Measurements from ENCODE around the gene CABP4.
A peak's percentile ranks its signal among the peaks of the same experiment; 100 is the strongest.
"Not testable (repeated sequence)": the region's sequence is repeated elsewhere in the genome, so short reads cannot be mapped to it uniquely, and the experiment has no call there.

Gene CABP4

DNA sequence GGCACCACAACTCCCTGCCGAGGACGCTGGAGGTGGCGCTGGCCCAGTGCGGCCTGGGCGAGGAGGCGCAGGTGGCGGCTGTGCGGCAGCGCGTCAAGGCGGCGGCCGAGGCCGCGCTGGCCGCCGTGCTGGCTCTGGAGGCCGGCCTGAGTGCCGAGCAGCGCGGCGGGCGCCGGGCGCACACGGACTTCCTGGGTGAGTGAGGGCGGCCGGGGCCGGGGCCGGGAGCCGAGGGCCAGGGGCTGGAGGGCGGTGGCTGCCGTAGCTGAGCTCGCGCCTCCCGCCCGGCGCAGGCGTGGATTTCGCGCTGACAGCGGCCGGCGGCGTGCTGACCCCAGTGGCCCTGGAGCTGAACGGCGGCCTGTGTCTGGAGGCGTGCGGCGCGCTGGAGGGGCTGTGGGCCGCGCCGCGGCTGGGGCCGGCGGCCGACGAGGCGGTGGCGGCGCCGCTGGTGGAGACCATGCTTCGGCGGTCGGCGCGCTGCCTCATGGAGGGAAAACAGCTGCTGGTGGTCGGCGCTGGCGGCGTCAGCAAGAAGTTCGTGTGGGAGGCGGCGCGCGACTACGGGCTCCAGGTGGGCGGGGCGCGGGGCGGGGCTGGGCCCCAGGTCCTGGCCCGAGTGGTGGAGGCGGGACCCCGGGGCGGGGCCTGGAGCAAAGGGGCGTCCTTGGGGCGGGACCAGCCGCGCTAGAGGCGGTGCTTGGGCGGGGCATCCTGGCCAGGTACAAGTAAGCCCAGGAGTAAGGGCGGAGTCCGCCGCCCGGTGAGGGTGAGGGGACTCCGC lies 34.3 kb upstream of the CABP4 start:
- DNase-seq = peak; percentile 88
- in situ Hi-C loops (cut with HindIII; ENCODE audit: low pct_ligation_motif_present, low sequenced_read_pairs) = no loop called here
- TF ChIP-seq, protein P1, sequence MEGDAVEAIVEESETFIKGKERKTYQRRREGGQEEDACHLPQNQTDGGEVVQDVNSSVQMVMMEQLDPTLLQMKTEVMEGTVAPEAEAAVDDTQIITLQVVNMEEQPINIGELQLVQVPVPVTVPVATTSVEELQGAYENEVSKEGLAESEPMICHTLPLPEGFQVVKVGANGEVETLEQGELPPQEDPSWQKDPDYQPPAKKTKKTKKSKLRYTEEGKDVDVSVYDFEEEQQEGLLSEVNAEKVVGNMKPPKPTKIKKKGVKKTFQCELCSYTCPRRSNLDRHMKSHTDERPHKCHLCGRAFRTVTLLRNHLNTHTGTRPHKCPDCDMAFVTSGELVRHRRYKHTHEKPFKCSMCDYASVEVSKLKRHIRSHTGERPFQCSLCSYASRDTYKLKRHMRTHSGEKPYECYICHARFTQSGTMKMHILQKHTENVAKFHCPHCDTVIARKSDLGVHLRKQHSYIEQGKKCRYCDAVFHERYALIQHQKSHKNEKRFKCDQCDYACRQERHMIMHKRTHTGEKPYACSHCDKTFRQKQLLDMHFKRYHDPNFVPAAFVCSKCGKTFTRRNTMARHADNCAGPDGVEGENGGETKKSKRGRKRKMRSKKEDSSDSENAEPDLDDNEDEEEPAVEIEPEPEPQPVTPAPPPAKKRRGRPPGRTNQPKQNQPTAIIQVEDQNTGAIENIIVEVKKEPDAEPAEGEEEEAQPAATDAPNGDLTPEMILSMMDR (IDR thresholded peaks at IDR 0.05; ENCODE audit: low read depth, low read length, missing control alignments) = no peak
- Histone ChIP-seq H3K4me3 (ENCODE audit: low read depth, low read length) (peak overlapping the region; percentile 47), H3K27me3 (replicated peaks) (no peaks in the 10 kb centered on the region), H3K36me3 (replicated peaks) (no peaks in the 10 kb centered on the region), H3K27ac (peak overlapping the region; percentile 49)

DNA sequence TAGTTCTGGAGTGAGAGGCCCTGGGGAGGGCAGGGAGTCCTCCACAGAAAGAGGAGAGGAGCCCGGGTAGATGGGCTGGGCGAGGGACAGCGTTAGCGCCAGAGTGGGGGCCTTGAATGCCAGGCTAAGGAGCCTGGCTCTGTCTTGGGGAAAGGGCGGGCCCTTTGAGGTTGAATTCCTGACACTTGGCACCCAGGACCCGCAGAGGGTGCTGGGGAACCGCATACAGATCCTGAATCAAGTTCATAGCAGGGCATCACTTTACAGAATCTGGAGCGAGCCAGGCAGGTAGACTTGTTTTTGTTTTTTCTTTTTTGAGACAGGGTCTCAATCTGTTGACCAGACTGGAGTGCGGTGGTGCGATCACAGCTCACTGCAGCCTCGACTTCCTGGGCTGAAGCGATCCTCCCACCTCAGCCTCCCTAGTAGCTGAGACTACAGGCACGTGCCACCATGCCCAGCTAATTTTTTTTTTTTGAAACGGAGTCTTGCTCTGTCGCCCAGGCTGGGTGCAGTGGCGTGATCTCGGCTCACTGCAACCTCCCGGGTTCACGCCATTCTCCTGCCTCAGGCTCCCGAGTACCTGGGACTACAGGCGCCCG lies 33.6 kb upstream of the CABP4 start:
- TF ChIP-seq, protein P1 (IDR thresholded peaks at IDR 0.05; ENCODE audit: low read depth, low read length, missing control alignments) = no peak
- H3K4me3 ChIP-seq (ENCODE audit: low read depth, low read length) = peak overlapping the region; percentile 31
- DNase-seq = no peak
- no peaks in the 10 kb centered on the region for H3K27me3 ChIP-seq (replicated peaks)
- H3K27ac ChIP-seq = no peak overlapping the region
- in situ Hi-C loops (cut with HindIII; ENCODE audit: low pct_ligation_motif_present, low sequenced_read_pairs) = no loop called here
- H3K36me3 ChIP-seq (replicated peaks) = no peaks in the 10 kb centered on the region

DNA sequence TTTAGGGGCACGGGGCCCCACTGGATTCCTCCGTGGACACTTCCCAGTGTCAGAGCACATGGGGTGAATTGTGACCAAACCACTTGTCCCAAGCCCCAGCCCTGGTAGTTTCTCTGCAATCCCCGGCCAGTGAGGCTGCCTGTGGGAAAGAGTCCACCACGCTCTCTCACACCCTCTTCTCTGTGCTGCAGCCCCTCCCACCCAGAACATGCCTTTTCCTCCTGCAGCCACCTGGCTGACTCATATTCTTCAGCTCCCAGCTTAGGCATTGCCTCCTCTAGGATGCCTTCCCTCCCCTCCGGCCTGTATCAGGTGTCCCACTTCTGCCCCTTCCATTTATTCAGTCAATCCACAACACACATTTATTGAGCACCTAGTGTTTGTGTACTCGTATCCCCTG lies 32.3 kb upstream of the CABP4 start:
- no peaks in the 10 kb centered on the region for H3K27me3 ChIP-seq (replicated peaks)
- no peak for DNase-seq
- TF ChIP-seq, protein P1 (IDR thresholded peaks at IDR 0.05; ENCODE audit: low read depth, low read length, missing control alignments) = no peak
- in situ Hi-C loops (cut with HindIII; ENCODE audit: low pct_ligation_motif_present, low sequenced_read_pairs) = no loop called here
- no peak overlapping the region for H3K4me3 ChIP-seq (ENCODE audit: low read depth, low read length)
- H3K27ac ChIP-seq = no peak overlapping the region
- H3K36me3 ChIP-seq (replicated peaks) = no peaks in the 10 kb centered on the region

DNA sequence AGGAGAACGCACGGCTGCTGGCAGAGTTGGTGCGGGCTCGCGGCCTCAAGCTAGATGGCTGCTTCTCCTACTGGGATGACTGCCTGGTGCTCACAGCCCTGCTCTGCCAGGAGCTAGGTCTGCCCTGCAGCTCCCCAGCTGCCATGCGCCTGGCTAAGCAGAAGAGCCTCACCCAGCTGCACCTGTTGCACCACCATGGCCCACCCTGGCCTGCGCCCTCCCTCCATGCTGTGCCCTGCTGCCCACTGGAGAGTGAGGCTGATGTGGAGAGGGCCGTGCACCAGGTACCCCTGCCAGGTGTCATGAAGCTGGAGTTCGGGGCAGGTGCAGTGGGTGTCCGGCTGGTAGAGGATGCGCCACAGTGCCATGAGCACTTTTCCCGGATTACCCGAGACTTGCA lies 31.7 kb upstream of the CABP4 start:
- in situ Hi-C loops (cut with HindIII; ENCODE audit: low pct_ligation_motif_present, low sequenced_read_pairs) = no loop called here

DNA sequence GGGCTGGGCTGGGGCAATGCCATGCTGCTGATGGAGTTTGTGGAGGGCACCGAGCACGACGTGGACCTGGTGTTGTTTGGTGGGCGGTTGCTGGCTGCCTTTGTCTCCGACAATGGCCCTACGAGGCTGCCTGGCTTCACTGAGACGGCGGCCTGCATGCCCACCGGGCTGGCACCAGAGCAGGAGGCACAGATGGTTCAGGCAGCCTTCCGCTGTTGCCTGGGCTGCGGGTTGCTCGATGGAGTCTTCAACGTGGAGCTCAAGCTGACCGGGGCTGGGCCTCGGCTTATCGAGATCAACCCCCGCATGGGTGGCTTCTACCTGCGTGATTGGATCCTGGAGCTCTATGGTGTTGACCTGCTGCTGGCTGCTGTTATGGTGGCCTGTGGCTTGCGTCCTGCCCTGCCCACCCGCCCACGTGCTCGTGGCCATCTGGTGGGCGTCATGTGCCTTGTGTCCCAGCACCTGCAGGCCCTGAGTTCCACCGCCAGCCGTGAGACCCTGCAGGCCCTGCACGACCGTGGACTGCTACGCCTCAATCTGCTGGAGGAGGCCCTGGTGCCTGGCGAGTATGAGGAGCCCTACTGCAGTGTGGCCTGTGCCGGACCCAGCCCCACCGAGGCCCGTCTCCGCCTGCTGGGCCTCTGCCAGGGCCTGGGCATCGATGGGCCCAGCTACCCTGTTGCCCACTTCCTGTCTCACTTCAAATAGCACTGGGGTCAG lies 31.1 kb upstream of the CABP4 start:
- Histone ChIP-seq H3K4me3 (ENCODE audit: low read depth, low read length) (no peak overlapping the region), H3K27ac (no peak overlapping the region), H3K27me3 (replicated peaks) (no peaks in the 10 kb centered on the region), H3K36me3 (replicated peaks) (no peaks in the 10 kb centered on the region)
- TF ChIP-seq, protein P1 (IDR thresholded peaks at IDR 0.05; ENCODE audit: low read depth, low read length, missing control alignments) = no peak
- in situ Hi-C loops (cut with HindIII; ENCODE audit: low pct_ligation_motif_present, low sequenced_read_pairs) = no loop called here
- no peak for DNase-seq

More for the DNA sequence above, 31.7 kb upstream of the CABP4 start:
- DNase-seq = no peak
- no peaks in the 10 kb centered on the region for H3K27me3 ChIP-seq (replicated peaks)
- H3K36me3 ChIP-seq (replicated peaks) = no peaks in the 10 kb centered on the region
- TF ChIP-seq, protein P1 (IDR thresholded peaks at IDR 0.05; ENCODE audit: low read depth, low read length, missing control alignments) = no peak
- no peak overlapping the region for H3K4me3 ChIP-seq (ENCODE audit: low read depth, low read length)
- no peak overlapping the region for H3K27ac ChIP-seq

DNA sequence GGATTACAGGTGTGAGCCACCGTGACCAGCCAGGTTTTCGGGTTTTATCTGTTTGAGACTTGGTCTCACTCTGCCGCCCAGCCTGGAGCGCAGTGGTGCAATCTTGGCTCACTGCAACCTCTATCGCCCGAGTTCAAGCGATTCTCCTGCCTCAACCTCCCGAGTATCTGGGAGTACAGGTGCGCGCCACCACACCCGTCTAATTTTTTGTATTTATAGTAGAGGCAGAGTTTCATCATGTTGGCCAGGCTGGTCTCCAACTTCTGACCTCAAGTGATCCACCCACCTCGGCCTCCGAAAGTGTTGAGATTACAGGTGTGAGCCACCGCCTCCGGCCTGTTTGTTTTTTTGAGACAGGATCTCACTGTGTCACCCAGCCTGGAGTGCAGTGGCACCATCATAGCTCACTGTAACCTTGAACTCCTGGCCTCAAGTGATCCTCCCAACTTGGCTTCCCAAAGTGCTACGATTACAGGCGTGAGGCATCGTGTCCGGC lies 27.7 kb upstream of the CABP4 start:
- DNase-seq; H3K36me3 ChIP-seq (replicated peaks); H3K27me3 ChIP-seq (replicated peaks); in situ Hi-C loops (cut with HindIII; ENCODE audit: low pct_ligation_motif_present, low sequenced_read_pairs): not testable (repeated sequence)
- peak overlapping the region; percentile 70 for H3K27ac ChIP-seq
- peak overlapping the region; percentile 88 for H3K4me3 ChIP-seq (ENCODE audit: low read depth, low read length)
